HepG2 (cell line): Measurements from ENCODE around the gene NAT14. TPM values are rescaled to one million over a fixed set of nuclear protein-coding genes. Genes with fewer than 3 reads are reported as not detected.
A peak's percentile ranks its signal among the peaks of the same experiment; 100 is the strongest.

Source experiments
- ATAC-seq: fragments of 200-7000 bp; cut with Tn5 transposase; 3 replicates; pipeline ENCODE4 v1.9.1; 2020; ENCODE audit warnings: mild to moderate bottlenecking, moderate library complexity
- BruUV-seq: library from RNA; stranded (reverse); fragments of 400-500 nt; replicated peaks from 2 replicates; lab custom pipeline; 2021; lab: Mats Ljungman, UMichigan
- CTCF ChIA-PET: fragments of 300-600 bp; formaldehyde crosslinking; extraction: SDS; loops from one replicate; lab custom pipeline; 2021; ENCODE audit warnings: low total read pairs, inconsistent platforms, low intra/inter-chr PET ratio; lab: Yijun Ruan, JAX
- POLR2A ChIA-PET: fragments of 350-600 bp; sonication (Branson Sonifier 250); formaldehyde crosslinking; loops from one replicate; lab custom pipeline; 2020; ENCODE audit warnings: antibody characterized with exemption, inconsistent platforms; lab: Yijun Ruan, JAX
- DNase-seq: peaks from one replicate; pipeline ENCODE4 v3.0.0-alpha.2; 2015; ENCODE audit warnings: low spot score
- FAIRE-seq: peaks from 3 replicates; lab custom pipeline; 2011; peaks lifted over from hg19 to GRCh38; lab: Jason Lieb, UNC
- H2AFZ ChIP-seq: one replicate; pipeline ENCODE4 v1.6.1; 2011; ENCODE audit warnings: low read length, inconsistent platforms
- H3K27ac ChIP-seq: fragments of 300-600 bp; 3 replicates; pipeline ENCODE4 v1.8.0; 2011; ENCODE audit warnings: mixed run types, mild to moderate bottlenecking, mixed read lengths, low read length, inconsistent platforms; ENCODE audit not compliant: insufficient read depth; ENCODE audit errors: extremely low read length
- H3K27me3 ChIP-seq, 2 experiments: fragments of 200-600 bp in 1 of 2; 2 replicates in 1 of 2; 3 replicates in 1 of 2; pipeline versions ENCODE4 v1.6.0 to v1.8.0; 2011; ENCODE audit warnings: low read length in 2 of 2, mild to moderate bottlenecking in 2 of 2, moderate library complexity in 2 of 2, inconsistent platforms in 1 of 2; ENCODE audit not compliant: insufficient read depth in 2 of 2, control insufficient read depth in 1 of 2
- H3K36me3 ChIP-seq, 2 experiments: fragments of 200-600 bp in 1 of 2; replicated peaks in 1 of 2; 2 replicates in 1 of 2; 3 replicates in 1 of 2; pipeline versions ENCODE4 v1.5.1 to v1.8.0; 2011; ENCODE audit warnings: low read length in 2 of 2, inconsistent platforms in 1 of 2; ENCODE audit not compliant: insufficient read depth in 2 of 2, control insufficient read depth in 1 of 2
- H3K4me1 ChIP-seq: 2 replicates; pipeline ENCODE4 v1.5.1; 2012; ENCODE audit warnings: low read length, inconsistent platforms; ENCODE audit not compliant: insufficient read depth
- H3K4me2 ChIP-seq: 2 replicates; pipeline ENCODE4 v1.6.0; 2011; ENCODE audit warnings: low read depth, low read length, inconsistent platforms
- H3K4me3 ChIP-seq, 3 experiments: fragments of 200-600 bp in 1 of 3; sonication (generic), shearing (Covaris generic) in 1 of 3; replicated peaks in 1 of 3; 2 replicates each; pipeline ENCODE4 v1.5.1; 2011 to 2016; ENCODE audit warnings: low read length in 3 of 3, inconsistent platforms in 2 of 3, low read depth in 2 of 3, mild to moderate bottlenecking in 2 of 3, control low read depth in 1 of 3, mixed read lengths in 1 of 3; ENCODE audit not compliant: insufficient read depth in 1 of 3
- H3K79me2 ChIP-seq: one replicate; pipeline ENCODE4 v1.6.1; 2011; ENCODE audit warnings: low read length, inconsistent platforms; ENCODE audit not compliant: insufficient read depth
- H3K9ac ChIP-seq: 2 replicates; pipeline ENCODE4 v1.6.0; 2011; ENCODE audit warnings: mild to moderate bottlenecking, low read depth, low read length, inconsistent platforms; ENCODE audit not compliant: insufficient read depth
- H3K9me3 ChIP-seq: 2 replicates; pipeline ENCODE4 v1.5.1; 2012; ENCODE audit warnings: mild to moderate bottlenecking, low read length
- H4K20me1 ChIP-seq: 2 replicates; pipeline ENCODE4 v1.6.0; 2011; ENCODE audit warnings: inconsistent platforms, mild to moderate bottlenecking, low read length, moderate library complexity; ENCODE audit not compliant: insufficient read depth
- CEBPG ChIP-seq: IDR thresholded peaks from 2 replicates; pipeline ENCODE4 v1.6.1; 2016
- FOSL2 ChIP-seq: sonication (generic); formaldehyde crosslinking; IDR thresholded peaks from 2 replicates; pipeline ENCODE4 v1.4.0; 2020; ENCODE audit warnings: missing genetic modification reagents
- GABPA ChIP-seq, 2 experiments: IDR thresholded peaks; 2 replicates each; pipeline ENCODE4 v1.6.1; 2011 to 2016; ENCODE audit warnings: low read depth in 2 of 2, low read length in 1 of 2, missing biosample characterization in 1 of 2, missing genetic modification characterization in 1 of 2
- HNRNPL ChIP-seq: fragments of 200-400 bp; formaldehyde crosslinking; IDR thresholded peaks from 2 replicates; pipeline ENCODE4 v1.6.1; 2017; ENCODE audit warnings: mild to moderate bottlenecking, low read depth, low read length
- PATZ1 ChIP-seq: sonication (generic); formaldehyde crosslinking; IDR thresholded peaks from 2 replicates; pipeline ENCODE4 v1.4.0; 2020; ENCODE audit warnings: missing genetic modification reagents
- ZNF292 ChIP-seq: sonication (generic); formaldehyde crosslinking; IDR thresholded peaks from 2 replicates; pipeline ENCODE4 v1.8.1; 2022; ENCODE audit warnings: mild to moderate bottlenecking, low read depth, missing genetic modification reagents, borderline replicate concordance
- ZNF687 ChIP-seq: sonication (generic); formaldehyde crosslinking; IDR thresholded peaks from 2 replicates; pipeline ENCODE4 v1.5.1; 2020; ENCODE audit warnings: mild to moderate bottlenecking, missing genetic modification reagents, moderate library complexity
- WGBS: methylation state at CpG from one replicate; pipeline ENCODE4 v1.1.6; 2017; ENCODE audit warnings: low lambda C conversion rate; 5-methylcytosine and 5-hydroxymethylcytosine counted together
- in situ Hi-C: cut with HindIII; loops from 2 replicates; pipeline ENCODE4 v1.10.0; 2017; ENCODE audit warnings: low pct_unique_long_range_greater_than_20kb; ENCODE audit not compliant: extremely low pct_ligation_motif_present
- intact Hi-C: fragments of 100-400 bp; cut with micrococcal nuclease; formaldehyde crosslinking; loops from one replicate; pipeline ENCODE4 v1.10.0; 2022; ENCODE audit not compliant: unreplicated experiment
- polyA plus RNA-seq, 8 experiments: library from polyadenylated mRNA; depleted of rRNA in 3 of 8; stranded (reverse) in 7 of 8; unstranded in 1 of 8; fragments of >200 nt; fragmentation: Illumina TruSeq in 4 of 8; extraction: Trizol in 4 of 8; gene quantifications; 2 replicates each; pipeline versions ENCODE4 v1.2.1 to v1.2.3, GENCODE V29; 2011 to 2016; ENCODE audit warnings: low read depth in 4 of 8, missing spikeins in 1 of 8, mixed read lengths in 1 of 8; ENCODE audit not compliant: insufficient read depth in 1 of 8
- total RNA-seq, 5 experiments: library from RNA; depleted of rRNA; stranded (reverse); fragments of >200 nt; fragmentation: Illumina TruSeq; extraction: Trizol; gene quantifications; 2 replicates each; pipeline ENCODE4 v1.2.3, GENCODE V29; 2016; ENCODE audit warnings: low read depth in 1 of 5
- TF ChIP-seq, protein P1 (sequence below): sonication (generic); IDR thresholded peaks from 2 replicates; pipeline ENCODE4 v1.6.1; 2016; ENCODE audit warnings: low read depth, borderline replicate concordance
- TF ChIP-seq, protein P2 (sequence below): sonication (generic); formaldehyde crosslinking; IDR thresholded peaks from 2 replicates; pipeline ENCODE4 v1.4.0; 2020; ENCODE audit warnings: missing genetic modification reagents, low read depth, mild to moderate bottlenecking, borderline replicate concordance

Gene NAT14
- total and polyA plus RNA-seq, 2 of the 13 experiments (the other 11 are each of a cell fraction or from before 2014, with no cell fraction given) = 20.7 to 22.3 TPM

DNA sequence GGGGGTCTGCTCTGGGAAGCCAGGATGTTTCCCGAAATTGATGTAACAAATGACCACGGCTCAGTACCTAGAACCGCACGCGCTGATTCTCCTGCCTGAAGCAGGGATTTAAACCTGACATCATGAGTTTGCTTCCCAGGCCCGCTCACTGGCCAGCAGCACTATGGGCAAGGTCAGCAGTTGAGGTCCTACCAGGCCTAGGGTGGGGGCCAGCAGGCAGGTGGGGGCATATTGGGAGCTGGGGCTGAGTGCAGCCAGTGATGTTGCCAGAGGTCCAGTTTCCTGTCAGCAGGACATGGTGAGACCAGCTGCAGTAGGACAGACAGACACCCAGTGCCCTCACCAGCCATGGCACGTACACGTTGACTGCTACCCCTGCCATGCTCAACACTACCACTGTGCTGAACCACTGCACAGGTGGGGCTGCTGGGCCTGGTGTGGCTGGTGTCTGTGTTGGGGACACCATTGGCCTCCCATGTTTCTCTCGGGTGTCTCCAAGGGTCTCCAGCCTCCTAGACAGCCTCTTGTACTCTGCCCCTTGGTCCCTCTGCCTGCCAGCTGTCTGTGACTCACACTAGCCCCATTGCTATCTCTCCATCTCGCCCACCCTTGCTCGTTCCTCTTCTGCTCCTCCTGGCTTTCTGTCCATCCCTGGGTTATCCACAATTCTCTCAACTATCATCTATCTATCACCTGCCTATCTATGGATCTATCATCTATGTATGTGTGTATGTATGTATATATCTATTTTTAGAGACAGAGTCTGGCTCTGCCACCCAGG lies 19.3 kb upstream of the NAT14 start:
- FAIRE-seq = no peak
- Histone ChIP-seq H4K20me1 (no peaks in the 10 kb centered on the region), H3K4me1 (peaks cover 54% of the 10 kb centered on the region), H3K4me2 (peak overlapping the region; percentile 29; the same call in 1 of the 2 replicates), H3K9ac (no peak overlapping the region), H3K9me3 (no peaks in the 10 kb centered on the region), H3K4me3 (no peak overlapping the region), H3K79me2 (no peaks in the 10 kb centered on the region), H3K27ac (no peak overlapping the region), H2AFZ (no peak overlapping the region), H3K27me3 (no peaks in the 10 kb centered on the region; a peak in 1 of 5 replicates), H3K36me3 (no peaks in the 10 kb centered on the region)
- intact Hi-C loops = loop anchor here (1.0 kb wide), 1 partner anchor 167 kb away; no protein-coding TSS in a partner anchor
- ChIA-PET CTCF (no interaction called here), POLR2A (interaction anchor here (0.8 kb wide), 1 partner anchor 11 kb away, joined by 4 read pairs; the partner anchor contains the start of gene ZNF628)
- WGBS = 16% methylated on average over 3 of the region's 11 CpGs
- in situ Hi-C loops = no loop called here
- peak; percentile 76 for TF ChIP-seq HNRNPL
- no peak for TF ChIP-seq CEBPG (CRISPR knock-in tag)
- TF ChIP-seq ZNF687 = peak; percentile 40
- 0 out of 2 replicates have a peak, but pooled peaks have one; percentile 49 for TF ChIP-seq ZNF292
- peak; percentile 27; the same call in 1 of the 2 replicates for TF ChIP-seq FOSL2
- TF ChIP-seq PATZ1 = 0 out of 2 replicates have a peak, but pooled peaks have one; percentile 24
- TF ChIP-seq, protein P1, sequence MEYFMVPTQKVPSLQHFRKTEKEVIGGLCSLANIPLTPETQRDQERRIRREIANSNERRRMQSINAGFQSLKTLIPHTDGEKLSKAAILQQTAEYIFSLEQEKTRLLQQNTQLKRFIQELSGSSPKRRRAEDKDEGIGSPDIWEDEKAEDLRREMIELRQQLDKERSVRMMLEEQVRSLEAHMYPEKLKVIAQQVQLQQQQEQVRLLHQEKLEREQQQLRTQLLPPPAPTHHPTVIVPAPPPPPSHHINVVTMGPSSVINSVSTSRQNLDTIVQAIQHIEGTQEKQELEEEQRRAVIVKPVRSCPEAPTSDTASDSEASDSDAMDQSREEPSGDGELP = peak; percentile 37; the same call in 1 of the 2 replicates
- TF ChIP-seq GABPA (IDR thresholded peaks at IDR 0.05; ENCODE audit: low read depth, low read length) = no peak
- no peak for TF ChIP-seq GABPA (CRISPR knock-in tag; IDR thresholded peaks at IDR 0.05; ENCODE audit: low read depth)
- TF ChIP-seq, protein P2, sequence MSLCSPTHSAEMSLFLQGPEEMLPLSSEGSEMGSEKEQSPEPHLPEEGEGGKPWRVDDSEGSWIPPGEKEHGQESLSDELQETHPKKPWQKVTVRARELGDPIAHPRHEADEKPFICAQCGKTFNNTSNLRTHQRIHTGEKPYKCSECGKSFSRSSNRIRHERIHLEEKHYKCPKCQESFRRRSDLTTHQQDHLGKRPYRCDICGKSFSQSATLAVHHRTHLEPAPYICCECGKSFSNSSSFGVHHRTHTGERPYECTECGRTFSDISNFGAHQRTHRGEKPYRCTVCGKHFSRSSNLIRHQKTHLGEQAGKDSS (CRISPR knock-in tag) = no peak
- no peak for DNase-seq
- no TSS peak for BruUV-seq
- ATAC-seq = no peak
